ENCODE measurements around the gene PRDX4. TPM values are rescaled to one million over a fixed set of nuclear protein-coding genes. Genes with fewer than 3 reads are reported as not detected.
"Not testable (repeated sequence)": the region's sequence is repeated elsewhere in the genome, so short reads cannot be mapped to it uniquely, and the experiment has no call there.

Gene PRDX4
- total RNA-seq, result 82.7 TPM

GRCh38 chrX:23667239-23668177 lies at the start of gene PRDX4:
TSS of gene PRDX4 (plus strand) at chrX:23667493. CDS start at chrX:23667571, 78 bp downstream.
- DNase-seq, result peak; percentile 94

GRCh38 chrX:23621621-23622265 lies 45.5 kb upstream of the PRDX4 start:
- DNase-seq, result no peak

GRCh38 chrX:23623797-23624196 lies 43.5 kb upstream of the PRDX4 start:
- no peak for DNase-seq

GRCh38 chrX:23626651-23627050 lies 40.6 kb upstream of the PRDX4 start:
- no peak for DNase-seq

- no peak for DNase-seq
Observed at GRCh38 chrX:23628131-23628530, 39.2 kb upstream of the PRDX4 start.

- no peak for DNase-seq
Observed at GRCh38 chrX:23631136-23631535, 36.2 kb upstream of the PRDX4 start.

- DNase-seq, result no peak
Observed at GRCh38 chrX:23633834-23634580, 33.3 kb upstream of the PRDX4 start.

- no peak for DNase-seq
Observed at GRCh38 chrX:23637187-23637586, 30.1 kb upstream of the PRDX4 start.

GRCh38 chrX:23643020-23643419 lies 24.3 kb upstream of the PRDX4 start:
- DNase-seq, result no peak

GRCh38 chrX:23644744-23645143 lies 22.5 kb upstream of the PRDX4 start:
- no peak for DNase-seq

GRCh38 chrX:23656091-23656490 lies 11.2 kb upstream of the PRDX4 start:
- DNase-seq, result peak; percentile 3

GRCh38 chrX:23656684-23657083 lies 10.6 kb upstream of the PRDX4 start:
- DNase-seq, result no peak

- DNase-seq, result no peak
Observed at GRCh38 chrX:23659339-23659738, 8.0 kb upstream of the PRDX4 start.

- DNase-seq, result not testable (repeated sequence)
Observed at GRCh38 chrX:23660083-23660765, 7.1 kb upstream of the PRDX4 start.

- no peak for DNase-seq
Observed at GRCh38 chrX:23660766-23661132, 6.5 kb upstream of the PRDX4 start.

GRCh38 chrX:23661671-23662070 lies 5.6 kb upstream of the PRDX4 start:
- DNase-seq, result no peak

GRCh38 chrX:23662187-23662586 lies 5.1 kb upstream of the PRDX4 start:
- DNase-seq, result no peak

- no peak for DNase-seq
Observed at GRCh38 chrX:23662853-23663252, 4.4 kb upstream of the PRDX4 start.

- no peak for DNase-seq
Observed at GRCh38 chrX:23664496-23664895, 2.8 kb upstream of the PRDX4 start.

- no peak for DNase-seq
Observed at GRCh38 chrX:23666282-23666681, 1.0 kb upstream of the PRDX4 start.

GRCh38 chrX:23668335-23668734 lies 1.0 kb downstream of the PRDX4 start:
- DNase-seq, result peak; percentile 3

- DNase-seq, result peak; percentile 18
Observed at GRCh38 chrX:23670528-23670927, 3.2 kb downstream of the PRDX4 start.

Data from tongue (tissue), 2 donors.